Omental fat pad (tissue), 4 donors: ENCODE data around the gene FPR2. TPM values are rescaled to one million over a fixed set of nuclear protein-coding genes. Genes with fewer than 3 reads are reported as not detected.
A peak's percentile ranks its signal among the peaks of the same experiment; 100 is the strongest.

Source experiments
- ATAC-seq: fragments of 150-250 bp; one replicate; pipeline ENCODE4 v1.9.1; 2016; ENCODE audit warnings: mild to moderate bottlenecking, moderate library complexity; ENCODE audit not compliant: low FRiP score
- DNase-seq: peaks from one replicate; pipeline ENCODE4 v3.0.0-alpha.2; 2019; ENCODE audit warnings: low spot score
- total RNA-seq, 4 donors: library from RNA; depleted of rRNA; stranded (reverse); fragments of >200 nt; gene quantifications; one replicate each; pipeline ENCODE4 v1.1.0, GENCODE V29; 2016
- TF ChIP-seq, protein P1 (sequence below), 3 donors: fragments of 450-650 bp; IDR thresholded peaks; one replicate each; pipeline ENCODE4 v1.5.1; 2016 to 2017; ENCODE audit warnings: antibody characterized with exemption in 3 of 3, mild to moderate bottlenecking in 3 of 3, moderate library complexity in 2 of 3

The FPR2 gene
- total RNA-seq, 4 donors from 2014 or later: 3.1 to 16.2 (median 7.5) TPM

DNA sequence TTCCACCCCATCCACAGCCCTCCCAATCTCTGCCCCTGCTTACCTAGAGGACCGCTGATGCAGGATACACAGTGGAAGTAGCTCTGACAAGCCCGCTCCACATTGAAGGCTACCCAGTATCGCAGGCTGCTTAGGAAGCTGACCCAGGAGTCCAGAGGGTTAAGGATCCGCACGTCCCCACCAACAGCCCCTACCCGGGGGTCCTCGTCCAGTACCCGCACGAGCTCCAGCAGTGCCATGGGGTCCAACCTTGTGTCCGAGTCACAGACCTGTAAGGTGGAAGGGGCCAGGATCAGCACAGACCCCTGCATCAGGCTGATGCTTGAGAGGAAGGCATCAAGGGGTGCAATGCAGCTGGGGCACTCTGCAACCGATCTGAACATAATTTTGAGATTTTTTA is 44.1 kb upstream of the FPR2 start:
- TF ChIP-seq, protein P1, sequence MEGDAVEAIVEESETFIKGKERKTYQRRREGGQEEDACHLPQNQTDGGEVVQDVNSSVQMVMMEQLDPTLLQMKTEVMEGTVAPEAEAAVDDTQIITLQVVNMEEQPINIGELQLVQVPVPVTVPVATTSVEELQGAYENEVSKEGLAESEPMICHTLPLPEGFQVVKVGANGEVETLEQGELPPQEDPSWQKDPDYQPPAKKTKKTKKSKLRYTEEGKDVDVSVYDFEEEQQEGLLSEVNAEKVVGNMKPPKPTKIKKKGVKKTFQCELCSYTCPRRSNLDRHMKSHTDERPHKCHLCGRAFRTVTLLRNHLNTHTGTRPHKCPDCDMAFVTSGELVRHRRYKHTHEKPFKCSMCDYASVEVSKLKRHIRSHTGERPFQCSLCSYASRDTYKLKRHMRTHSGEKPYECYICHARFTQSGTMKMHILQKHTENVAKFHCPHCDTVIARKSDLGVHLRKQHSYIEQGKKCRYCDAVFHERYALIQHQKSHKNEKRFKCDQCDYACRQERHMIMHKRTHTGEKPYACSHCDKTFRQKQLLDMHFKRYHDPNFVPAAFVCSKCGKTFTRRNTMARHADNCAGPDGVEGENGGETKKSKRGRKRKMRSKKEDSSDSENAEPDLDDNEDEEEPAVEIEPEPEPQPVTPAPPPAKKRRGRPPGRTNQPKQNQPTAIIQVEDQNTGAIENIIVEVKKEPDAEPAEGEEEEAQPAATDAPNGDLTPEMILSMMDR (IDR thresholded peaks at IDR 0.05): no peak
- no peak for DNase-seq
- no peak for ATAC-seq

DNA sequence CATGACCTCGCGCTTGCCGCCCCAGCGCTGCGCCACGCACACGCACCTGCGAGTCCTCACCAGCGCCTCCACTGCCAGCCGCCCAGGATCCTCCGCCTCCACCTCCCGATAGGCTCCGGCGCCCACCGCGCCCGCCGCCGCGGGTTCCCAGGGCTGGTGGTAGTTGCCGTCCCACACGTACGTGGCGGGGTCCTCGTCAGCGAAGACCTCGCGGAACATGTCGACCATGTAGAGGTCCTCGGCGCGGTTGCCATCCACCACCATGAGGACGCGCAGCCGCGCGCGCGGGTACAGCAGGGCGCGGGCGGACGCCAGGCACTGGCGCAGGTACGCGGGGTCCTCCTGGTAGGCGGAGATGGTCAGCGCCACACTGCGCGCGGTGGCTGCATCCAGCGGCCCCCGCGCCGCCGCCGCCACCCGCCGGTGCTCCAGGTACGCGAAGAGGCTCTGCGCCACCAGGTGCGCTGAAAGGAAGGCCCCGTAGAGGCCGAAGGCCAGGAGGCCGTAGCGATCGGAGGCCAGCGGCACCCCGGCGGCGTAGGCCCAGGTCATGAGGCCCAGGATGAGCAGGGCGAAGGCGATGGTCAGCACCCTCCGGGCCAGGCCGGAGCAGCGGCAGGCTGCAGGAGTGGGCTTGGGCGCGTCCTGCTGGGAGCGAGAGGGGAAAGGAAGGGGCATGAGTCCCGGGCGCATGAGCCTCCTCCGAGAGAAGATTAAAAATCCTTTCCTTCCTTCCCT is 41.6 kb upstream of the FPR2 start:
- DNase-seq (no peak), ATAC-seq (no peak)
- TF ChIP-seq, protein P1 (IDR thresholded peaks at IDR 0.05): no peak

DNA sequence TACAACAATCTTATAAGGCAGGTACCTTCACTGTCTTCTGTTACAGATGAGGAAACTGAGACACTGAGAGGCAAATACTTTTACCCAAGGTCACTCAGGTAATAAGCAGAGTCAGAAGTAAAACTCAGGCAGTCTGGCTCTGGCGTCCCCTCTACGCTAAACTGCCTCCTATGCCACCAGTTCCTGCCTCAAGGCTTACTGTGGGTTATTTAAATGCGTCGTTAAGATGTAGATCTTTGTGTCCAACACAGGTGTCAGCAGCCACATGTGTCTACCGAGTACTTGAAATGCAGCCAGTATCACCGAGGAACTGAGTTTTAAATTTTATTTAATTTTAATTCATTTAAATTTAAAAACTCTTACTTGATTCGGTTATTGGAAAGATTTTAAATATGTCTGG is 39.1 kb upstream of the FPR2 start:
- DNase-seq (no peak), ATAC-seq (no peak)
- TF ChIP-seq, protein P1 (IDR thresholded peaks at IDR 0.05): no peak

DNA sequence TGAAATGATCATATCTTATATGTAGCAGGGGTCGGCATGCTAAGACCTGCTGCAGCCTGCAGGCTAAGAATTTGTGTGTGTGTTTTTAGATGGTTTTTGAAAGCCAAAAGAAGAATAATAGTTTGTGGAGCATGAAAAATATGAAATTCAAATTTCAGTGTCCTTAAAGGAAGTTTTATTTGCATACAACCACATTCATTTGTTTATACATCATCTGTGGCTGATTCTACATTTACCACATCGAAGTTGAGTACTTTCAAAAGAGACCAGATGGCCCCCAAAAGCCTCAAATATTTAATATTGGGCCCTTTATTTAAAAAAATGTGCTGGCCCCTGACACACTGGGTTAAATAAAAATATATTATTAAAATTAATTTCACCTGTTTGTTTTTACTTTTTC is 38.5 kb upstream of the FPR2 start:
- DNase-seq: no peak
- ATAC-seq: no peak
- TF ChIP-seq, protein P1 (IDR thresholded peaks at IDR 0.05): no peak

DNA sequence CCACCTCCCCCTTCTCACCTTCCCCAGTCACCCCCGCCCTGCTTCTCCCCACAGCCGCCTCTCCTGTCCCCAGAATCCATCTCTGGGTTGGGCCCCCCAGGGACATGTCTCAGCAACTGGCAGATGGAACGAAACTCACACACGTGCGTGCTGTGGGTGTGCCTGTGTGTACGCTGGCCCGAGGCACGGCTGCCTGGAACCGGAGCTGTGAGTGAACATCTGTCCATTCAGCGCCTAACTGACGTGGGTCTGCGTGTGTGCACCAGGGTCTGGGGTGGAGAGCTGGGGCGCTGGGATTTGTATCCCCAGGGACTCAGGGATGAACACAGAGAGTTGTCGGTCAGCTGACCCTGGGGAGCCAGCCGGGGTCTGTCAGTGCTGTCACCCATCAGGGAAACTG is 36.4 kb upstream of the FPR2 start:
- DNase-seq (no peak), ATAC-seq (peak; percentile 13)
- TF ChIP-seq, protein P1 (IDR thresholded peaks at IDR 0.05): no peak

DNA sequence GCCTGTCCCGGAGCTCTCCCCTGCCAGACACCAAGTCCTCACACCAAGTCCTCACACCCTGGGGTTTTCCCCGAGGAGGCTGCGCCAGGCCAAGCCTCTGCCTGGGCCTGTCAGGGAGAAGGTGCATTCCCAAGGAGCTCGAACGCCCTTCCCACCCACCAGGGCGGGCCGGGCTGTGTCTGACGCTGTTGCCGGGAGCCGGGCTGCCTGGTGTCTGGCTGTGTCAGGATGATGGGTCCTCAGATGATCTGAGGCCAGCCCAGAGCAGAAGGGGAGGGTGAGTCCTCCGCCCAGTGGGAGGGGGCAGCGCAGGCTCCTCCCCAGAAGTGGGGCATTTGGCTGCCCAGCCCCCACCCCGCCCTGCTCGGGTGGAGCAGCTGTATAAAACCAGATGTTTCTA is 34.9 kb upstream of the FPR2 start:
- peak; percentile 76 for ATAC-seq
- peak; percentile 65 for DNase-seq

More for the DNA sequence above, 34.9 kb upstream of the FPR2 start:
- TF ChIP-seq, protein P1 (IDR thresholded peaks at IDR 0.05): no peak
